GM12864 (cell line): ENCODE results near the gene MRPL21.

Source experiments
- DNase-seq: peaks from one replicate; pipeline ENCODE4 v3.0.0-alpha.2; 2011; ENCODE audit warnings: low read depth
- H3K4me3 ChIP-seq: 2 replicates; pipeline ENCODE4 v1.5.1; 2011; ENCODE audit warnings: mild to moderate bottlenecking, low read depth, low read length, control low read depth
- CTCF ChIP-seq: IDR thresholded peaks from 2 replicates; pipeline ENCODE4 v1.5.1; 2011; ENCODE audit warnings: low read depth, mild to moderate bottlenecking, moderate library complexity, low read length, control low read depth, inconsistent platforms; ENCODE audit errors: missing control alignments

The MRPL21 gene

GRCh38 chr11:68882391-68882790 lies 21.2 kb downstream of the MRPL21 start:
- DNase-seq, result no peak
- TF ChIP-seq CTCF, result no peak
- H3K4me3 ChIP-seq, result no peak overlapping the region

DNA sequence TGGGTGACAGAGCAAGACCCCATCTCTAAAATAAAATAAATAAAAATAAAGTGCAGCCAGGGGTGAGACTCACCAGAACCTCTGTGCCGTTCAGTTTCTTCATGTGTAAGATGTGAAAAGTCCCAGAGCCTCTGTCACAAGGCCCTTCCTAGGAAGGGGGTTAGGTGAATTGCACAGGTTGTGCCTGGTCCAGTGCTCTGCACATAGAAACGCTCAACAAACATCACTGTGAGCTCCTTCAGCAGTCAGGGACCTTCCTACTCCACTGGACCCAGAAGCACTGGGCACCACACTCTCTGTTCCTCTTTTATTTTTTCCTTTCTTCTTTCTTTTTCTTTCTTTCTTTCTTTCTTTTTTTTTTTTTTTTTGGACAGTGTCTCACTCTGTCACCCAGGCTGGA lies 22.3 kb downstream of the MRPL21 start:
- no peak for TF ChIP-seq CTCF

DNA sequence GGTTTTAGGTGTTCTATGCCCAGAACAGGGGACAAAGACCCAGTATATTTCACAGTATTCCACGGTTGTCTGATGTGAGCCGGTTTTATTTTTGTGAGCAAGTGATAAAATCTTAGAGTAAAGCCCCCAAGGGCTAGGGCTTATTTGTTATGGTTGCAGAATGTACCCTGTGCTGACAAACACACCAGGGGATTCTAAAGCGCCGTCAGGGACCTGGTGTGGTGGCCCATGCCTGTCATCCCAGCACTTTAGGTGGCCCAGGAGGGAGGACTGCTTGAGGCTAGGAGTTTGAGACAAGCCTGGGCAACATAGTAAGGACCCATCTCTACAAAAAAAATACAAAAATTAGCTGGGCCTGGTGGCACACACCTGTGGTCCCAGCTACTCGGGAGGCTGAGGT lies 22.8 kb downstream of the MRPL21 start:
- no peak for DNase-seq
- no peak for TF ChIP-seq CTCF
- H3K4me3 ChIP-seq, result no peak overlapping the region

More for the DNA sequence above, 22.3 kb downstream of the MRPL21 start:
- no peak overlapping the region for H3K4me3 ChIP-seq
- no peak for DNase-seq

DNA sequence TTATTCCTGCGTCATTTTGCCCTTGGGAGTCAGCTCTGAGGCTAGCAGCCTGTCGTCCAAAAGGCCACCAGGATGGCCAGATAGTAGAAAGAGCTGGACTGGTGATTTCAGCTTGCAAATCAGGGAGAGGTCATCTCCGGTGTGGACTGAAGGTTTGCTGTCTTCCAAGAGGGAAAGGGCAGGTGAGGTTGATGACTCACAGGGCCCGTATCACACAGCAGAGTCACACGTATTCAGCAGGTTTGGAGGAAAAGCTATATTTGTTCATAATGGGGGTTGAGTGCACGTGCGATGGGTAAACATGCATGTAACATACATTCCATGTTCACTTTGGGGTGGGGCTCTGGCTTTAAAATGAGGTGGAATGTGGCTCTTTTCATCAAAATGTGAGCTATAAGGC lies 25.6 kb downstream of the MRPL21 start:
- TF ChIP-seq CTCF, result no peak
- DNase-seq, result no peak

DNA sequence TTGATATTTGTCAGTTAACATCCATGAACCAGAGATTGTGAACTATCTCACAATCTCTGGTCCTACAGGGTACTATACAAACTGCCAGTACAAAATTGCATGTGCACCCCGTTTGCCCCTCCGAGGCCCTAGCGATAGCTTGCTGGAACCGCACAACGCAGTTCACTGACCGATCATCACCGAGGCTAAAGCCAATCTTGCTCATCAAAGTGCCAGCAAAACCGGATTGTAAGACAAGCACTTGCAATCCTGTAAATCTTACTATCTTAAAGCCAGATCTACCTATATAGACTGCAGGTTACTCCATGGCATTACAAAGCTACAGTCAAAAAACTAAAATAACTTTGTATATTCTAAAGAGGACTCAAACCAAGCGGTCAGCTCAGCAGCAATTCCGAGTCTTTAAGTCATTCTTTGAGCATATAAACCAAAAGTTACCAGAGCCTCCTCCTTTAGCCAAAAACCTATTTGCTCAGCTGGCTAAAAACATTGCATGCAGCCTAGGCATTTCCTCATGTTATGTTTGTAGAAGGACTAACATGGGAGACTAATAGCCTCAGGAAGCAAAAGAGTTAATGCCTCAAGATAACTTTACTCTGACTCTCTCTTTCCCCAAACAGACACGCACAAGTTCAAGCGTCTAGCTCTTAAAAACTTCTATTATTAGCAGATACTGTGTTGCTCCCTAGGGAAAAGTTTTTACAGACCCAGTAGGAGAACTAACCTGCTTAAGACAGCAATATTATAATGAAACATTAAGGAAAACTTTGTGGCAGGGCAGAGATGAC lies 31.2 kb downstream of the MRPL21 start:
- TF ChIP-seq CTCF, result no peak
- DNase-seq, result no peak
- no peak overlapping the region for H3K4me3 ChIP-seq

More for the DNA sequence above, 25.6 kb downstream of the MRPL21 start:
- no peak overlapping the region for H3K4me3 ChIP-seq

DNA sequence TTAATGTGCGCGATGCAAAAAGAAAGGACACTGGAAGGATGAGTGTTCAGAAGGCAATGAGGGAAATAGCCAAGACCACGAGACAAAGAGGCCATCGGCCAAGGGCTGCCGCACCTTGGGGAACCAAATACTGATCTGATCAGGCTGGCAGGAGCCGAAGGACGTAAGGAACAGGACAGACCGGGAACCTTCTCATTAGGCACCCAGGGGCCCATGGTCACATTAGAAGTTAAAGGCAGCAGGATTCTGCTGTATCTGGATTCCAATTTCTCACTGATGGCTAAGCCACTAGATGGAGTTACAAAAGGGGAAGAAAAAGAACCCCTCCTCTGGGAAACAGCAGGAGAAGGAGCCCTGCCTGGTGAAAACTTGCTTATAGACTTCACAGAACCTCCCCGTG lies 33.2 kb downstream of the MRPL21 start:
- no peak overlapping the region for H3K4me3 ChIP-seq
- no peak for DNase-seq
- TF ChIP-seq CTCF, result no peak
